Measurements from ENCODE around the gene FCGR3B. TPM values are rescaled to one million over a fixed set of nuclear protein-coding genes. Genes with fewer than 3 reads are reported as not detected.
"Not testable (repeated sequence)": the region's sequence is repeated elsewhere in the genome, so short reads cannot be mapped to it uniquely, and the experiment has no call there.

The FCGR3B gene
- total and polyA plus RNA-seq, 4 donors: 0.41 to 13.4 (median 5.8) TPM

DNA sequence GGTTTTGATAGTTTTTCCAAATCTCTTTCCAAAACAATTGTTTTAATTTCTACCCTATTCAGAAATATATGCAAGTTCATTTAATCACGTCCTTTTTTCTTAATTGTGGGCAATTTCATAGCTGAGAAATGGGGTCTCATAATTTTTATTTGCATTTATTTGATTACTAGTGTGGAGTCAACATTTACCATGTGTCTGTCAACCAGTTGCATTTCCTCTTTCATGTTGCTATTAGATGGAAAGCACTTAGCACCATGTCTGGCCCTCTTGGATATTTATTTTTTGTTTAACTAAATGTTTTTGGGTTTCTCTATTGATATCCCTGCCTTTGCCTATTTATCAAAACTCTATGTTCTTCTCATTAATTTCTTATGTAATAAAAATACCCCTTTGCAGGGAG is 13.9 kb upstream of the FCGR3B start:
- not testable (repeated sequence) for H3K4me1 ChIP-seq (ENCODE audit: control insufficient read depth in 1 of 2, insufficient read depth in 2 of 2, low read length in 2 of 2); DNase-seq; H3K27me3 ChIP-seq (ENCODE audit: control insufficient read depth in 1 of 2, insufficient read depth in 2 of 2, low read length in 1 of 2); ATAC-seq (ENCODE audit: low FRiP score); H3K9me3 ChIP-seq (ENCODE audit: control insufficient read depth, low read length); H3K4me3 ChIP-seq (ENCODE audit: low read length in 2 of 2); H3K36me3 ChIP-seq (ENCODE audit: control insufficient read depth in 1 of 2, insufficient read depth in 2 of 2, low read length in 1 of 2); H3K27ac ChIP-seq (ENCODE audit: low read depth in 1 of 2, low read length in 2 of 2)
- intact Hi-C loops (cut with DNase I): loop anchor here in 1 of 2 donors (5.0 kb wide), 1 partner anchor 97 kb away; no protein-coding TSS in a partner anchor
- WGBS, 2 donors: 54 to 55% methylated on average over 1 of the region's 1 CpG

DNA sequence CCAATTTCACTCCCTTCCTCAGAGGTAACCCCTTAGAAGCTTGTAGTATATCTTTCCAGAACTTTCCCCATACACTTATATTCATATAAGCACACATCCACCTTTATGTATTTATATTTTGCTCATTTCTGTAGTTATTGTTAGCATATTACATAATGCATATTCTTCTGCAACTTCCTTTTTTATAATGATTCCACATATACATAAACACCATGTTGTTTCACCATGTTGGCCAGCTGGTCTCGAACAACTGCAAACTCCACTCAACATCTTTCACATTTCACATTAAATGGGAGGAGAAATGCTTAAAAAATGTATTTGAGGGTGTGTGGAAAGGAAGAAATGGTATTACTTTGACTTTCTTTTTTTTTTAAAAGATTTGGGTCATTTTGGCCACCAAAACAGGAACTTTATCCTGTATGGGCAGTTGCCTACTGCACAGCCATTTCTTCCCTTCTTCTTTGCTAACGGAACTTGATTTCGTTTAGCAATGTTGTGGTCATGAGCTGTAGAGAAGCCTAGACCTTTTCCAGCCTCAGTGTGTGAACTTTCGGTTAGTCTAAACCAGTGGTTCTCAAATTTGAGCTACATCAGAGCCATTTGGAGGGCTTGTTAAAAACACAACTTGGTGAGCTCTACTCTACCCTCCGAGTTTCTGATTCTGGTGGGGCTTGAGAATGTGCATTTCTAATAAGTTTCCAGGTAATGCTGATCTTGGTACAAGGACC is 12.7 kb upstream of the FCGR3B start:
- WGBS, 2 donors: 85 to 87% methylated on average over 4 to 5 of the region's 5 CpGs
- H3K36me3 ChIP-seq (ENCODE audit: control insufficient read depth in 1 of 2, insufficient read depth in 2 of 2, low read length in 1 of 2); H3K9me3 ChIP-seq (ENCODE audit: control insufficient read depth, low read length); H3K4me1 ChIP-seq (ENCODE audit: control insufficient read depth in 1 of 2, insufficient read depth in 2 of 2, low read length in 2 of 2); H3K27me3 ChIP-seq (ENCODE audit: control insufficient read depth in 1 of 2, insufficient read depth in 2 of 2, low read length in 1 of 2); ATAC-seq (ENCODE audit: low FRiP score); intact Hi-C loops (cut with DNase I); H3K4me3 ChIP-seq (ENCODE audit: low read length in 2 of 2); H3K27ac ChIP-seq (ENCODE audit: low read depth in 1 of 2, low read length in 2 of 2); DNase-seq: not testable (repeated sequence)

DNA sequence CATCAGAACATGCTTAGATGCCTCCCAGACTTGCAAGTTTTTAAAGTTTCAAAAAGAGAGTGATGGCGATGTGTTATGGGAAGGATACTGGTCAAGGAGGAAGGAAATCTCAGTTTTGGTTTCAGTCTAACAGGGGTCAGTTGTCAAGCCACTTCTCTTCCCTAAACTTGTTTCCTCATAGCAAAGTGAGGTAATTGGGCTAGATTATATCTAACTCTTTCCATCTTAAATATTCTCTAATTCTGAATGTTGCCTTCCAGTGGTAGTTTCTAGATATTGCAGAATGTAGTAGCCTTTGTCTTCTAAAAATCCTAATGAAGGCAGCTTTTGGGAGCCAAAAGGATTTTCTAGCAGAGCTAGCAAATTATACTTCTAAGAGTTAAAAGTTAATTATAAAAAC is 11.7 kb upstream of the FCGR3B start:
- H3K36me3 ChIP-seq (ENCODE audit: control insufficient read depth in 1 of 2, insufficient read depth in 2 of 2, low read length in 1 of 2); DNase-seq; H3K4me3 ChIP-seq (ENCODE audit: low read length in 2 of 2); H3K9me3 ChIP-seq (ENCODE audit: control insufficient read depth, low read length); intact Hi-C loops (cut with DNase I); H3K4me1 ChIP-seq (ENCODE audit: control insufficient read depth in 1 of 2, insufficient read depth in 2 of 2, low read length in 2 of 2); H3K27ac ChIP-seq (ENCODE audit: low read depth in 1 of 2, low read length in 2 of 2); H3K27me3 ChIP-seq (ENCODE audit: control insufficient read depth in 1 of 2, insufficient read depth in 2 of 2, low read length in 1 of 2): not testable (repeated sequence)
- ATAC-seq (ENCODE audit: low FRiP score): peak; percentile 33
- 100% methylated on average over 1 of the region's 1 CpG; no CpG with 5 or more reads in 1 of the 2 donors for WGBS, 2 donors

DNA sequence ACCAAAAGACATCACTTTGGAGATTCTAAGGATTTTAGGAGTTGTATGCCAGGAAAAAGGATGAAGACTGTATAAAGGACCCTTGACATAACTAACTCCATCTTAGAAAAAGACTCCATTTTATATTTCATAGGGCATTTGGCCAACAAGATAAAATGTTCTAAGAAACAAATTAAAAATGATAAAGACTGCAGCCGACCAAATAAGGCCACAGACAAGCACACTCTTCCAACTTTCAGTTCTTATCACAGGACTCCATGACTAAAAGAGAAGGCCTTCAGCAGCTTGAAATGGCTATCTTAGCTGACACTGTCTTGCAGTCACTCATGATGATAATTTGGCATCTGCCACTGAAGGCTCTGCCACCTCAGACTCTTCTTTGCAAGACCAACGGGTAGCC is 8.2 kb upstream of the FCGR3B start:
- H3K4me3 ChIP-seq (ENCODE audit: low read length in 2 of 2); DNase-seq; H3K27me3 ChIP-seq (ENCODE audit: control insufficient read depth in 1 of 2, insufficient read depth in 2 of 2, low read length in 1 of 2); H3K9me3 ChIP-seq (ENCODE audit: control insufficient read depth, low read length); H3K4me1 ChIP-seq (ENCODE audit: control insufficient read depth in 1 of 2, insufficient read depth in 2 of 2, low read length in 2 of 2); intact Hi-C loops (cut with DNase I); ATAC-seq (ENCODE audit: low FRiP score); H3K27ac ChIP-seq (ENCODE audit: low read depth in 1 of 2, low read length in 2 of 2); H3K36me3 ChIP-seq (ENCODE audit: control insufficient read depth in 1 of 2, insufficient read depth in 2 of 2, low read length in 1 of 2): not testable (repeated sequence)
- 57 to 66% methylated on average over 2 of the region's 2 CpGs for WGBS, 2 donors

DNA sequence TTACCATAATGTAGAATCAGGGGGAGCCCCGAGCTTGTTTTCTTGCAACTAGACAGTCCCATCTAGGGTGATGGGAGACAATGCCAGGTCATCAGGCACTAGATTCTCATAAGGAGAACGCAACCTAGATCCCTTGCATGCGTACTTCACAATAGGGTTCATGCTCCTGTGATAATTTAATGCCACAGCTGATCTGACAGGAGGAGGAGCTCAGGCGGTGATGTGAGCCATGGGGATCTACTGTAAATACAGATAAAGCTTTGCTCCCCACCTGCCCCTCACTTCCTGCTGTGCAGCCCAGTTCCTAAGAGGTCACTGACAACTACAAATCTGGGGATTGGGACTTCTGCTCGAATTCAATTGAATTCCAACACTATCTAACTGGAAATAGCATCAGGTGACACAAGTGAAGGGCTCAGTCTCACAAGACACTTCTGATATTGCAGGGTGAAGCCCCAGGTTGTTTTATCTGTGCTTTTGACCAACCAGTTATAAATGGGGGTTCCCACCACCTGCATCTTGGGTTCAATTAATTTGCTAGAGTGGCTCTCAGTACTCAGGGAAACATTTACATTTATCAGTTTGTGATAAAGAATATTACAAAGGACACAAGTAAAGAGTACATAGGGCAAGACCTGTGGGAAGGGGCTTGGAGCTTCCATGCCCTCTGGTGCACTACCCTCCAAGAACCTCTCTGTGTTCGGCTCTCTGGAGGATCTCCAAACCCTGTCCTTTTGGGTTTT is 7.4 kb upstream of the FCGR3B start:
- intact Hi-C loops (cut with DNase I); H3K4me3 ChIP-seq (ENCODE audit: low read length in 2 of 2); ATAC-seq (ENCODE audit: low FRiP score); H3K9me3 ChIP-seq (ENCODE audit: control insufficient read depth, low read length); H3K27me3 ChIP-seq (ENCODE audit: control insufficient read depth in 1 of 2, insufficient read depth in 2 of 2, low read length in 1 of 2); H3K4me1 ChIP-seq (ENCODE audit: control insufficient read depth in 1 of 2, insufficient read depth in 2 of 2, low read length in 2 of 2); H3K27ac ChIP-seq (ENCODE audit: low read depth in 1 of 2, low read length in 2 of 2); DNase-seq; H3K36me3 ChIP-seq (ENCODE audit: control insufficient read depth in 1 of 2, insufficient read depth in 2 of 2, low read length in 1 of 2): not testable (repeated sequence)
- 68 to 74% methylated on average over 4 to 5 of the region's 6 CpGs for WGBS, 2 donors

DNA sequence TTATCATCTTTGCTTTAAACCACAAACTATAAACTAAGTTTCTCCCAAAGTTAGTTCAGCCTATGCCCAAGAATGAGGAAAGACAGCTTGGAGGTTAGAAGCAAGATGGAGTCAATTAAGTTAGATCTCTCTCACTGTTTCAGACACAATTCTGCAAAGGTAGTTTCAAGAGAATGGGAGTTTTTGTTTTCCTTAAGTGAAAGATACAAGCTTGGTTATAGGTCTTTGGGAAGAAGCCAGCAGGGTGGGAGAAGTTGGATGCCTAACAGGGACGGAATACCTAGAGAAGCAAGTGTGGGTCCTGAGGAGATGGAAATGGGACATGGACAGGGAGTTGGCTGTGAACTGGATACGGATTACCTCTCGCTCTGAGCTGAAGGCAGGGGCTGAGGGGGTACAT is 6.0 kb upstream of the FCGR3B start:
- ATAC-seq (ENCODE audit: low FRiP score): not testable (repeated sequence)

DNA sequence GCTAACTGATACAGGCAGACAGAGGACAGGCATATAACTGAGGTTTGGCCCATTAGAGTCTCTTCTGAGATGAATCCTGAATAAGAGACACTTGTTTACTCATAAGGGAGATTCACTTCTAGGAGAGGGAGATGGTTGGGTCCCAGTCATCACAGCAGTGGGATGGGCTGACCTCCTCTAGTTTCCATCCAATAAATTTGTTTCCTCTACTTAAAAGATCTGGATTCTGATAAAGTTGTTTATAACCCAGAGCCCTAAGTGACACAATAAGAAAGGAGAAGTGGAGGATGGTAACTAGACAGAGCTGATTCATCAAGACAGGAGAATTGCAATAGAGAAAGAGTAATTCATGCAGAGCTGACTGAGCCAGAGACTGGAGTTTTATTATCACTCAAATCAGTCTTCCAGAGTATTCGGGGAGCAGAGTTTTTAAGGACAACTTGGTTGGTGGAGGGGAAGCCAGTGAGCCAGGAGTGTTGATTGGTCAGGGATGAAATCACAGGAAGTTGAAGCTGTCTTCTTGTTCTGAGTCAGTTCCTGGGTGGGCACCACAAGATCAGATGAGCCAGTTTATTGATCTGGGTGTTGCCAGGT is 5.3 kb upstream of the FCGR3B start:
- H3K4me1 ChIP-seq (ENCODE audit: control insufficient read depth in 1 of 2, insufficient read depth in 2 of 2, low read length in 2 of 2); H3K27ac ChIP-seq (ENCODE audit: low read depth in 1 of 2, low read length in 2 of 2); ATAC-seq (ENCODE audit: low FRiP score); H3K27me3 ChIP-seq (ENCODE audit: control insufficient read depth in 1 of 2, insufficient read depth in 2 of 2, low read length in 1 of 2); H3K4me3 ChIP-seq (ENCODE audit: low read length in 2 of 2); H3K36me3 ChIP-seq (ENCODE audit: control insufficient read depth in 1 of 2, insufficient read depth in 2 of 2, low read length in 1 of 2); DNase-seq; intact Hi-C loops (cut with DNase I); H3K9me3 ChIP-seq (ENCODE audit: control insufficient read depth, low read length): not testable (repeated sequence)
- 43 to 75% methylated on average over 1 of the region's 1 CpG for WGBS, 2 donors

More for the DNA sequence above, 6.0 kb upstream of the FCGR3B start:
- H3K27ac ChIP-seq (ENCODE audit: low read depth in 1 of 2, low read length in 2 of 2); H3K36me3 ChIP-seq (ENCODE audit: control insufficient read depth in 1 of 2, insufficient read depth in 2 of 2, low read length in 1 of 2); H3K4me3 ChIP-seq (ENCODE audit: low read length in 2 of 2); intact Hi-C loops (cut with DNase I); H3K4me1 ChIP-seq (ENCODE audit: control insufficient read depth in 1 of 2, insufficient read depth in 2 of 2, low read length in 2 of 2); H3K27me3 ChIP-seq (ENCODE audit: control insufficient read depth in 1 of 2, insufficient read depth in 2 of 2, low read length in 1 of 2); DNase-seq; H3K9me3 ChIP-seq (ENCODE audit: control insufficient read depth, low read length): not testable (repeated sequence)
- WGBS, 2 donors: 80 to 81% methylated on average over 3 of the region's 3 CpGs

DNA sequence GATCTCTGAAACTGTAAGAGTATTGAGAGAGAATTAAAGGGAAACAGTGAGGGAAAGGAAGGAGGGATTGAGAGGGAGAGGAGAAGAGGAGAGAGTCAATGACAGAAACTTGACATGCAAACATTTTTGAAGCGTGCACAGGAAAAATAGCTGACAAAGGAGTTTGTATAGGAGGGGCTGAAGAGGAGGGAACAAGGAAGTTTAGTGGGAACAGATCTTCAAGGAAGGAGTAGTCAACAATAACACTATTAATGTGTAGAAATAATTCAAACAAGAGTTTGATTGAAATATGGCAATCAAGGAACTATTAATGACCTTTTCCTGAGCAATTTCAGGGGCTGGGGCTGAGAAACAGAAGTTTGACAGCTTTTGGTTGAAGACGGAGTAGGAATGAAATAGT is 4.0 kb upstream of the FCGR3B start:
- WGBS, 2 donors: 67 to 79% methylated on average over 1 of the region's 2 CpGs
- H3K4me3 ChIP-seq (ENCODE audit: low read length in 2 of 2); intact Hi-C loops (cut with DNase I): not testable (repeated sequence)

More for the DNA sequence above, 4.0 kb upstream of the FCGR3B start:
- not testable (repeated sequence) for DNase-seq; H3K27ac ChIP-seq (ENCODE audit: low read depth in 1 of 2, low read length in 2 of 2); H3K27me3 ChIP-seq (ENCODE audit: control insufficient read depth in 1 of 2, insufficient read depth in 2 of 2, low read length in 1 of 2); H3K9me3 ChIP-seq (ENCODE audit: control insufficient read depth, low read length); ATAC-seq (ENCODE audit: low FRiP score); H3K36me3 ChIP-seq (ENCODE audit: control insufficient read depth in 1 of 2, insufficient read depth in 2 of 2, low read length in 1 of 2); H3K4me1 ChIP-seq (ENCODE audit: control insufficient read depth in 1 of 2, insufficient read depth in 2 of 2, low read length in 2 of 2)
